Keratinocyte (primary cell): ENCODE results near the gene RELT. TPM values are rescaled to one million over a fixed set of nuclear protein-coding genes. Genes with fewer than 3 reads are reported as not detected.

Experiments used
- DNase-seq: peaks from one replicate; pipeline ENCODE4 v3.0.0-alpha.2; 2011; ENCODE audit warnings: low read depth, missing footprints, low spot score
- FAIRE-seq: peaks from 2 replicates; lab custom pipeline; 2011; peaks lifted over from hg19 to GRCh38; lab: Jason Lieb, UNC
- H2AFZ ChIP-seq: 2 replicates; pipeline ENCODE4 v1.6.0; 2012; ENCODE audit warnings: low read length, control low read depth, inconsistent platforms; ENCODE audit not compliant: control insufficient read depth
- H3K27ac ChIP-seq: 2 replicates; pipeline ENCODE4 v1.5.1; 2011; ENCODE audit warnings: low read length; ENCODE audit not compliant: control insufficient read depth, insufficient read depth
- H3K27me3 ChIP-seq: 3 replicates; pipeline ENCODE4 v1.6.0; 2011; ENCODE audit warnings: low read length; ENCODE audit not compliant: control insufficient read depth, insufficient read depth; ENCODE audit errors: extremely low read depth
- H3K36me3 ChIP-seq, 2 experiments: 2 replicates in 1 of 2; 3 replicates in 1 of 2; pipeline ENCODE4 v1.5.1; 2011; ENCODE audit warnings: low read length in 2 of 2, mild to moderate bottlenecking in 1 of 2; ENCODE audit not compliant: control insufficient read depth in 2 of 2, insufficient read depth in 2 of 2; ENCODE audit errors: extremely low read depth in 1 of 2
- H3K4me1 ChIP-seq: 3 replicates; pipeline ENCODE4 v1.5.1; 2011; ENCODE audit warnings: low read length; ENCODE audit not compliant: control insufficient read depth, insufficient read depth; ENCODE audit errors: extremely low read depth
- H3K4me2 ChIP-seq: 3 replicates; pipeline ENCODE4 v1.6.0; 2011; ENCODE audit warnings: low read depth, low read length; ENCODE audit not compliant: control insufficient read depth, insufficient read depth; ENCODE audit errors: extremely low read depth
- H3K4me3 ChIP-seq, 3 experiments: fragments of 200-600 bp in 1 of 3; sonication (generic) in 1 of 3; 2 replicates in 2 of 3; 3 replicates in 1 of 3; pipeline ENCODE4 v1.5.1; 2011 to 2016; ENCODE audit warnings: low read length in 3 of 3, mild to moderate bottlenecking in 3 of 3, control low read depth in 2 of 3, inconsistent platforms in 1 of 3, low read depth in 1 of 3, mixed read lengths in 1 of 3, mixed run types in 1 of 3, moderate library complexity in 1 of 3; ENCODE audit not compliant: control insufficient read depth in 2 of 3, insufficient read depth in 2 of 3; ENCODE audit errors: extremely low read depth in 1 of 3
- H3K79me2 ChIP-seq: 2 replicates; pipeline ENCODE4 v1.6.0; 2012; ENCODE audit warnings: low read length; ENCODE audit not compliant: control insufficient read depth, insufficient read depth
- H3K9ac ChIP-seq: 3 replicates; pipeline ENCODE4 v1.6.0; 2011; ENCODE audit warnings: low read length; ENCODE audit not compliant: control insufficient read depth, insufficient read depth; ENCODE audit errors: extremely low read depth
- H3K9me1 ChIP-seq: 3 replicates; pipeline ENCODE4 v1.6.0; 2011; ENCODE audit warnings: low read length; ENCODE audit not compliant: control insufficient read depth, insufficient read depth; ENCODE audit errors: extremely low read depth
- H3K9me3 ChIP-seq: 2 replicates; pipeline ENCODE4 v1.5.1; 2012; ENCODE audit warnings: low read depth, low read length; ENCODE audit not compliant: control insufficient read depth
- H4K20me1 ChIP-seq: 3 replicates; pipeline ENCODE4 v1.6.0; 2011; ENCODE audit warnings: low read length; ENCODE audit not compliant: control insufficient read depth, insufficient read depth; ENCODE audit errors: extremely low read depth
- EZH2 ChIP-seq: IDR thresholded peaks from one replicate; pipeline ENCODE4 v1.6.1; 2012; ENCODE audit warnings: inconsistent platforms, mild to moderate bottlenecking, low read length, moderate library complexity
- dilution Hi-C: fragments of 300-500 bp; cut with MboI; formaldehyde crosslinking; loops from one replicate; pipeline ENCODE4 v1.7.0; 2020; ENCODE audit warnings: low sequenced_read_pairs; ENCODE audit not compliant: extremely low pct_ligation_motif_present
- polyA plus RNA-seq, 5 experiments: library from polyadenylated mRNA; depleted of rRNA in 3 of 5; stranded (reverse) in 3 of 5; stranded (forward) in 1 of 5; unstranded in 1 of 5; fragments of >200 nt; gene quantifications; 1 replicate in 1 of 5; 2 replicates in 3 of 5; 3 replicates in 1 of 5; pipeline versions ENCODE4 v1.2.1 to v1.2.3, GENCODE V29; 2011 to 2012; ENCODE audit warnings: missing spikeins in 2 of 5, low read depth in 1 of 5, low replicate concordance in 1 of 5
- TF ChIP-seq, protein P1 (sequence below), 3 experiments: IDR thresholded peaks in 1 of 3; conservative IDR thresholded peaks in 1 of 3; optimal IDR thresholded peaks in 1 of 3; 2 replicates in 2 of 3; 3 replicates in 1 of 3; pipeline versions ENCODE3 to v1.5.1; 2011; ENCODE audit warnings: low read length in 3 of 3, mild to moderate bottlenecking in 3 of 3, moderate library complexity in 2 of 3, control low read depth in 1 of 3, inconsistent platforms in 1 of 3; ENCODE audit not compliant: insufficient read depth in 2 of 3; ENCODE audit errors: extremely low read depth in 1 of 3

Gene RELT
- polyA plus RNA-seq, 1 donor (not counting 4 experiments of a cell fraction or from before 2014, with no cell fraction given): 4.2 TPM

DNA sequence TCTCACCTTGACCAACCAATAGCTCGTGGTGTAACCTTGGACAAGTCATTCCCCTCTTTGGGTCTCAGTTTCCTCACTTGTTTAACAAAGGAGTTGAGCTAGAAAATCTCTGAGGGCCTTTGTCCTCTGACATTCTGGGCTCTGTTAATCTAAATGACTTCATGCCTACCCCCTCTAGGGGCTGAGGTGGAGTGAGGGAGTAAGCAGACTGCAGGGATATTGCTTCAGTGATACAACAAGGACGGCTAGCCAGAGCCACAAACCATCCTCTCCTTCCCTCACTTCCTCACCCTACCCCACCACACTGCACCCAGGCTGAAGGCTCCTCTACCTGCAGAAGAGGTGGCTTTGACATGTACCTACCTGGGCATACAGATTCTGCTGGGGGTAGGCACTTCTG lies 34.8 kb downstream of the RELT start:
- no peak overlapping the region for H3K4me3 ChIP-seq
- no peaks in the 10 kb centered on the region for H3K27me3 ChIP-seq
- TF ChIP-seq, protein P1, sequence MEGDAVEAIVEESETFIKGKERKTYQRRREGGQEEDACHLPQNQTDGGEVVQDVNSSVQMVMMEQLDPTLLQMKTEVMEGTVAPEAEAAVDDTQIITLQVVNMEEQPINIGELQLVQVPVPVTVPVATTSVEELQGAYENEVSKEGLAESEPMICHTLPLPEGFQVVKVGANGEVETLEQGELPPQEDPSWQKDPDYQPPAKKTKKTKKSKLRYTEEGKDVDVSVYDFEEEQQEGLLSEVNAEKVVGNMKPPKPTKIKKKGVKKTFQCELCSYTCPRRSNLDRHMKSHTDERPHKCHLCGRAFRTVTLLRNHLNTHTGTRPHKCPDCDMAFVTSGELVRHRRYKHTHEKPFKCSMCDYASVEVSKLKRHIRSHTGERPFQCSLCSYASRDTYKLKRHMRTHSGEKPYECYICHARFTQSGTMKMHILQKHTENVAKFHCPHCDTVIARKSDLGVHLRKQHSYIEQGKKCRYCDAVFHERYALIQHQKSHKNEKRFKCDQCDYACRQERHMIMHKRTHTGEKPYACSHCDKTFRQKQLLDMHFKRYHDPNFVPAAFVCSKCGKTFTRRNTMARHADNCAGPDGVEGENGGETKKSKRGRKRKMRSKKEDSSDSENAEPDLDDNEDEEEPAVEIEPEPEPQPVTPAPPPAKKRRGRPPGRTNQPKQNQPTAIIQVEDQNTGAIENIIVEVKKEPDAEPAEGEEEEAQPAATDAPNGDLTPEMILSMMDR (optimal IDR thresholded peaks at IDR 0.05 in 1 of 3, IDR thresholded peaks at IDR 0.05 in 1 of 3, conservative IDR thresholded peaks at IDR 0.05 in 1 of 3; ENCODE audit: extremely low read depth in 1 of 3, insufficient read depth in 2 of 3, low read length in 3 of 3): no peak
- H3K36me3 ChIP-seq: peaks cover 8 to 18% of the 10 kb centered on the region in 2 experiments
- H3K9me1 ChIP-seq: no peaks in the 10 kb centered on the region
- H3K9ac ChIP-seq: no peak overlapping the region
- dilution Hi-C loops: no loop called here
- H3K4me1 ChIP-seq: no peaks in the 10 kb centered on the region
- H3K27ac ChIP-seq: no peak overlapping the region
- DNase-seq: no peak
- FAIRE-seq: no peak
- H3K79me2 ChIP-seq: no peaks in the 10 kb centered on the region
- H4K20me1 ChIP-seq: no peaks in the 10 kb centered on the region
- no peak overlapping the region for H2AFZ ChIP-seq
- no peaks in the 10 kb centered on the region for H3K9me3 ChIP-seq
- H3K4me2 ChIP-seq: no peak overlapping the region

DNA sequence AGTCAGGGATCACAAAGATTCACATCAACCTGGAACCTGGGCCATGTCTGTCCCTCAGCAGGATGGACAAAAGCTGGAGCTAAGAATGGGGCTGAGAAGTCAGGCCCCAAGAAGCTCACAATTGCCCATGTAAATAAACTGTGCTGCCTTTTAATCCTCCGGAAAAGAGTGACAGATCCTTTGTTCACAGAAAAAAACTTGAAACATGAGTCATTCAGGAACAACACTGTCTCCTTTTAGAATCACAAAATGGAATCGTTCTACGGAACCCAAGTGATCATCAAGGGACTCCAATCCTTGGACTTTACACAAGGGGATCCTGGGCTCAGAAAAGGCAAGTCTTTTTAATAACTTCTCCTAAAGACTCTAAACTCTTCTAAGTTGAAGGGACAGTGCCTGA lies 36.1 kb downstream of the RELT start:
- Histone ChIP-seq H3K9ac (no peak overlapping the region), H3K9me1 (no peaks in the 10 kb centered on the region), H2AFZ (no peak overlapping the region), H4K20me1 (no peaks in the 10 kb centered on the region), H3K4me2 (no peak overlapping the region), H3K79me2 (no peaks in the 10 kb centered on the region), H3K4me3 (no peak overlapping the region), H3K4me1 (no peaks in the 10 kb centered on the region), H3K27me3 (no peaks in the 10 kb centered on the region), H3K27ac (no peak overlapping the region), H3K9me3 (no peaks in the 10 kb centered on the region), H3K36me3 (peaks cover 7 to 16% of the 10 kb centered on the region in 2 experiments)
- dilution Hi-C loops: no loop called here
- DNase-seq: no peak
- TF ChIP-seq, protein P1 (optimal IDR thresholded peaks at IDR 0.05 in 1 of 3, IDR thresholded peaks at IDR 0.05 in 1 of 3, conservative IDR thresholded peaks at IDR 0.05 in 1 of 3; ENCODE audit: extremely low read depth in 1 of 3, insufficient read depth in 2 of 3, low read length in 3 of 3): no peak
- TF ChIP-seq EZH2: no peak
- FAIRE-seq: no peak
